Stomach smooth muscle (tissue), 2 donors: ENCODE results near the gene CYB5R4.

Source experiments
- H3K27ac ChIP-seq: one replicate; pipeline ENCODE4 v1.7.0; 2013; ENCODE audit warnings: mild to moderate bottlenecking, low read length, inconsistent platforms
- H3K27me3 ChIP-seq, 2 donors: one replicate each; pipeline ENCODE4 v1.7.0; 2013; ENCODE audit warnings: low read length in 2 of 2; ENCODE audit not compliant: insufficient read depth in 2 of 2, control insufficient read depth in 1 of 2
- H3K36me3 ChIP-seq, 2 donors: one replicate each; pipeline ENCODE4 v1.7.0; 2013; ENCODE audit warnings: low read length in 2 of 2; ENCODE audit not compliant: control insufficient read depth in 2 of 2, insufficient read depth in 2 of 2
- H3K4me1 ChIP-seq: one replicate; pipeline ENCODE4 v1.7.0; 2013; ENCODE audit warnings: low read length; ENCODE audit not compliant: control insufficient read depth, insufficient read depth
- H3K4me3 ChIP-seq, 2 donors: one replicate each; pipeline ENCODE4 v1.7.0; 2013; ENCODE audit warnings: low read length in 2 of 2
- H3K9ac ChIP-seq, 2 donors: one replicate each; pipeline ENCODE4 v1.7.0; 2013; ENCODE audit warnings: low read length in 2 of 2, mild to moderate bottlenecking in 1 of 2
- H3K9me3 ChIP-seq, 2 donors: one replicate each; pipeline ENCODE4 v1.7.0; 2013; ENCODE audit warnings: low read length in 2 of 2; ENCODE audit not compliant: control insufficient read depth in 2 of 2
- donor health status: healthy.
- donor health status: Pancreatic carcinoma.

The CYB5R4 gene

GRCh38 chr6:83978997-83979396 lies 119.5 kb downstream of the CYB5R4 start:
- Histone ChIP-seq H3K36me3 (no peaks in the 10 kb centered on the region), H3K9ac (no peak overlapping the region), H3K27me3 (no peaks in the 10 kb centered on the region), H3K4me3 (no peak overlapping the region), H3K27ac (no peak overlapping the region), H3K9me3 (no peaks in the 10 kb centered on the region), H3K4me1 (no peaks in the 10 kb centered on the region)

- Histone ChIP-seq H3K9ac (no peak overlapping the region), H3K4me1 (no peaks in the 10 kb centered on the region), H3K36me3 (no peaks in the 10 kb centered on the region), H3K9me3 (no peaks in the 10 kb centered on the region), H3K27me3 (no peaks in the 10 kb centered on the region), H3K4me3 (no peak overlapping the region), H3K27ac (no peak overlapping the region)
Measured at GRCh38 chr6:83984411-83984810, 124.9 kb downstream of the CYB5R4 start.

GRCh38 chr6:83985308-83985713 lies 125.8 kb downstream of the CYB5R4 start:
- no peak overlapping the region for H3K4me3 ChIP-seq
- H3K9me3 ChIP-seq, result no peaks in the 10 kb centered on the region
- H3K4me1 ChIP-seq, result no peaks in the 10 kb centered on the region
- no peak overlapping the region for H3K9ac ChIP-seq
- no peaks in the 10 kb centered on the region for H3K27me3 ChIP-seq
- H3K36me3 ChIP-seq, result no peaks in the 10 kb centered on the region
- no peak overlapping the region for H3K27ac ChIP-seq

GRCh38 chr6:83985715-83986114 lies 126.2 kb downstream of the CYB5R4 start:
- no peak overlapping the region for H3K27ac ChIP-seq
- no peaks in the 10 kb centered on the region for H3K4me1 ChIP-seq
- no peaks in the 10 kb centered on the region for H3K36me3 ChIP-seq
- no peaks in the 10 kb centered on the region for H3K27me3 ChIP-seq
- H3K9ac ChIP-seq, result no peak overlapping the region
- H3K9me3 ChIP-seq, result no peaks in the 10 kb centered on the region
- no peak overlapping the region for H3K4me3 ChIP-seq

- Histone ChIP-seq H3K4me1 (no peaks in the 10 kb centered on the region), H3K36me3 (no peaks in the 10 kb centered on the region), H3K4me3 (no peak overlapping the region), H3K9me3 (no peaks in the 10 kb centered on the region), H3K27me3 (peaks cover 0 to 2% of the 10 kb centered on the region in 2 donors), H3K27ac (no peak overlapping the region), H3K9ac (no peak overlapping the region)
Measured at GRCh38 chr6:83998021-83998584, 138.6 kb downstream of the CYB5R4 start.

- no peak overlapping the region for H3K4me3 ChIP-seq
- H3K4me1 ChIP-seq, result no peaks in the 10 kb centered on the region
- H3K9me3 ChIP-seq, result no peaks in the 10 kb centered on the region
- peaks cover 0 to 2% of the 10 kb centered on the region in 2 donors for H3K27me3 ChIP-seq
- no peak overlapping the region for H3K27ac ChIP-seq
- no peak overlapping the region for H3K9ac ChIP-seq
- H3K36me3 ChIP-seq, result no peaks in the 10 kb centered on the region
Measured at GRCh38 chr6:84001119-84001518, 141.6 kb downstream of the CYB5R4 start.

- H3K4me3 ChIP-seq, result no peak overlapping the region
- H3K36me3 ChIP-seq, result no peaks in the 10 kb centered on the region
- peaks cover 0 to 2% of the 10 kb centered on the region in 2 donors for H3K27me3 ChIP-seq
- H3K27ac ChIP-seq, result no peak overlapping the region
- no peak overlapping the region for H3K9ac ChIP-seq
- H3K9me3 ChIP-seq, result no peaks in the 10 kb centered on the region
- no peaks in the 10 kb centered on the region for H3K4me1 ChIP-seq
Measured at GRCh38 chr6:84002226-84002625, 142.7 kb downstream of the CYB5R4 start.

GRCh38 chr6:84003131-84003530 lies 143.6 kb downstream of the CYB5R4 start:
- Histone ChIP-seq H3K27me3 (peaks cover 0 to 2% of the 10 kb centered on the region in 2 donors), H3K4me3 (no peak overlapping the region), H3K4me1 (no peaks in the 10 kb centered on the region), H3K27ac (no peak overlapping the region), H3K36me3 (no peaks in the 10 kb centered on the region), H3K9me3 (no peaks in the 10 kb centered on the region), H3K9ac (no peak overlapping the region)

GRCh38 chr6:84003654-84004053 lies 144.2 kb downstream of the CYB5R4 start:
- peaks cover 0 to 2% of the 10 kb centered on the region in 2 donors for H3K27me3 ChIP-seq
- H3K36me3 ChIP-seq, result no peaks in the 10 kb centered on the region
- no peak overlapping the region for H3K4me3 ChIP-seq
- no peak overlapping the region for H3K27ac ChIP-seq
- no peak overlapping the region for H3K9ac ChIP-seq
- no peaks in the 10 kb centered on the region for H3K4me1 ChIP-seq
- H3K9me3 ChIP-seq, result no peaks in the 10 kb centered on the region

- Histone ChIP-seq H3K9ac (no peak overlapping the region), H3K4me1 (no peaks in the 10 kb centered on the region), H3K4me3 (no peak overlapping the region), H3K36me3 (no peaks in the 10 kb centered on the region), H3K9me3 (no peaks in the 10 kb centered on the region), H3K27me3 (no peaks in the 10 kb centered on the region), H3K27ac (no peak overlapping the region)
Measured at GRCh38 chr6:84007871-84008270, 148.4 kb downstream of the CYB5R4 start.

- H3K9me3 ChIP-seq, result no peaks in the 10 kb centered on the region
- H3K4me1 ChIP-seq, result no peaks in the 10 kb centered on the region
- no peak overlapping the region for H3K27ac ChIP-seq
Measured at GRCh38 chr6:84013354-84013753, 153.9 kb downstream of the CYB5R4 start.

More at GRCh38 chr6:84013354-84013753, 153.9 kb downstream of the CYB5R4 start:
- Histone ChIP-seq H3K27me3 (no peaks in the 10 kb centered on the region), H3K36me3 (no peaks in the 10 kb centered on the region), H3K9ac (no peak overlapping the region), H3K4me3 (no peak overlapping the region)
